ENCODE measurements around the gene THAP2.
A peak's percentile ranks its signal among the peaks of the same experiment; 100 is the strongest.

THAP2 gene

DNA sequence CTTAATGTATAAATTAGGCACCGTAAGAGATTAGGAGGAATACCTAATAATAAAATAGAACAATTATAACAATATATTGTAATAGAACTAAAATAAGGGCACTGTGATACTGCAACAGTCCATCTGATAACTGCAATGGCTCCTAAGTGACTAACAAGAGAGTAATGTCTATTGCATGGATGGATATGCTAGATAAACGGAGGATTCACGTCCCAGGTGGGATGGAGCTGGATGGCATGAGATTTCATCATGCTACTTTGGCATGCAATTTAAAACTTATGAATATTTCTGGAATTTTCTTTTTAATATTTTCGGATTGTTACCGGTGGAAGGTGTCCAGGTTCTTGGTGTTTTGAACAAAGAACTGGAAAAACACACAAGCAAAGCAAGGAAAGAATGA is 19.5 kb downstream of the THAP2 start:
- no peak overlapping the region for H2AFZ ChIP-seq (ENCODE audit: low read length)
- peaks cover 23% of the 10 kb centered on the region for H3K79me2 ChIP-seq (ENCODE audit: insufficient read depth, low read length)
- H3K4me3 ChIP-seq (ENCODE audit: low read length, poor library complexity, severe bottlenecking): no peak overlapping the region
- H3K9me3 ChIP-seq (ENCODE audit: insufficient read depth, low read depth, low read length): no peaks in the 10 kb centered on the region
- no peaks in the 10 kb centered on the region for H3K36me3 ChIP-seq (ENCODE audit: insufficient read depth, low read length)
- H4K20me1 ChIP-seq (ENCODE audit: insufficient read depth, low read length, poor library complexity, severe bottlenecking): no peaks in the 10 kb centered on the region
- H3K9ac ChIP-seq (ENCODE audit: low read depth, low read length, poor library complexity, severe bottlenecking): no peak overlapping the region
- H3K27me3 ChIP-seq (ENCODE audit: insufficient read depth, low read length, poor library complexity, severe bottlenecking): no peaks in the 10 kb centered on the region
- H3F3A ChIP-seq (ENCODE audit: low read depth): no peaks in the 10 kb centered on the region
- H3K9me2 ChIP-seq (replicated peaks; ENCODE audit: low read depth, low read length): no peaks in the 10 kb centered on the region
- no peak overlapping the region for H3K4me2 ChIP-seq (ENCODE audit: low read depth, low read length, poor library complexity, severe bottlenecking)
- no peak for TF ChIP-seq CTCF (conservative IDR thresholded peaks at IDR 0.05; ENCODE audit: low read length)
- no peak for TF ChIP-seq EZH2phosphoT487 (IDR thresholded peaks at IDR 0.05; ENCODE audit: borderline replicate concordance)
- H3K4me1 ChIP-seq (ENCODE audit: insufficient read depth, low read length, poor library complexity, severe bottlenecking): peaks cover 23% of the 10 kb centered on the region

DNA sequence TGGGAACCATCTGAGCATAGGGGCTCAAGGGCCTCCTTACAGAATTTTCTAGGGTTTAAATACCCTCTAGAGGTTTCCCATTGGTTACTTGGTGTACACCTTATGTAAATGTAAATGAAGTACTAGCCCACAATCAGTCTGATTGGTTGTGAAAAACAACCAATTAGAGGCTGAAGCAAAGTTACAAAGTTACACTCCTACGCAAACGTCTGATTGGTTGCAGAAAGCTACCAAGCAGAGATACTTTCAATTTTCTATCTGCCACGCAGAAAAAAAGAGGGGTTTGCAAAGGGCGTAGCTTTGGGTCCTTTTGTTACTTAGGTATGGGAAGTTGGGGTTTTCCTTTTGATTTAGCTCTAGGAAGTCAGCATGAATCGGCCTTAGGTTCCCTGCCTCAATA is 20.0 kb downstream of the THAP2 start:
- Histone ChIP-seq H2AFZ (ENCODE audit: low read length) (0 out of 2 replicates have a peak overlapping the region, but pooled peaks have one; percentile 35), H4K20me1 (ENCODE audit: insufficient read depth, low read length, poor library complexity, severe bottlenecking) (no peaks in the 10 kb centered on the region), H3K4me3 (ENCODE audit: low read length, poor library complexity, severe bottlenecking) (no peak overlapping the region), H3K4me1 (ENCODE audit: insufficient read depth, low read length, poor library complexity, severe bottlenecking) (peaks cover 27% of the 10 kb centered on the region), H3K9me2 (replicated peaks; ENCODE audit: low read depth, low read length) (no peaks in the 10 kb centered on the region), H3F3A (ENCODE audit: low read depth) (no peaks in the 10 kb centered on the region), H3K36me3 (ENCODE audit: insufficient read depth, low read length) (no peaks in the 10 kb centered on the region), H3K79me2 (ENCODE audit: insufficient read depth, low read length) (peaks cover 27% of the 10 kb centered on the region), H3K9ac (ENCODE audit: low read depth, low read length, poor library complexity, severe bottlenecking) (no peak overlapping the region), H3K9me3 (ENCODE audit: insufficient read depth, low read depth, low read length) (no peaks in the 10 kb centered on the region), H3K27me3 (ENCODE audit: insufficient read depth, low read length, poor library complexity, severe bottlenecking) (no peaks in the 10 kb centered on the region), H3K4me2 (ENCODE audit: low read depth, low read length, poor library complexity, severe bottlenecking) (peak overlapping the region; percentile 18)
- TF ChIP-seq EZH2phosphoT487 (IDR thresholded peaks at IDR 0.05; ENCODE audit: borderline replicate concordance): no peak
- no peak for TF ChIP-seq CTCF (conservative IDR thresholded peaks at IDR 0.05; ENCODE audit: low read length)

- no peak for TF ChIP-seq EZH2phosphoT487 (IDR thresholded peaks at IDR 0.05; ENCODE audit: borderline replicate concordance)
- no peak for TF ChIP-seq CTCF (conservative IDR thresholded peaks at IDR 0.05; ENCODE audit: low read length)
- H3K9me2 ChIP-seq (replicated peaks; ENCODE audit: low read depth, low read length): no peaks in the 10 kb centered on the region
- H3K27me3 ChIP-seq (ENCODE audit: insufficient read depth, low read length, poor library complexity, severe bottlenecking): no peaks in the 10 kb centered on the region
- H3K4me3 ChIP-seq (ENCODE audit: low read length, poor library complexity, severe bottlenecking): peak overlapping the region; percentile 96
- peak overlapping the region; percentile 81 for H3K9ac ChIP-seq (ENCODE audit: low read depth, low read length, poor library complexity, severe bottlenecking)
- peaks cover 37% of the 10 kb centered on the region for H3K4me1 ChIP-seq (ENCODE audit: insufficient read depth, low read length, poor library complexity, severe bottlenecking)
- H3K4me2 ChIP-seq (ENCODE audit: low read depth, low read length, poor library complexity, severe bottlenecking): peak overlapping the region; percentile 80
- H4K20me1 ChIP-seq (ENCODE audit: insufficient read depth, low read length, poor library complexity, severe bottlenecking): no peaks in the 10 kb centered on the region
- no peaks in the 10 kb centered on the region for H3F3A ChIP-seq (ENCODE audit: low read depth)
- no peaks in the 10 kb centered on the region for H3K9me3 ChIP-seq (ENCODE audit: insufficient read depth, low read depth, low read length)
- peaks cover 31% of the 10 kb centered on the region for H3K79me2 ChIP-seq (ENCODE audit: insufficient read depth, low read length)
- peak overlapping the region; percentile 89 for H2AFZ ChIP-seq (ENCODE audit: low read length)
- H3K36me3 ChIP-seq (ENCODE audit: insufficient read depth, low read length): no peaks in the 10 kb centered on the region
These were observed 21.3 kb downstream of the THAP2 start for GRCh38 chr12:71685312-71685906.

Measured in Loucy (cell line).